Bronchial epithelial cell (primary cell): Measurements from ENCODE around the gene RADIL. TPM values are rescaled to one million over a fixed set of nuclear protein-coding genes. Genes with fewer than 3 reads are reported as not detected.
"Not testable (repeated sequence)": the region's sequence is repeated elsewhere in the genome, so short reads cannot be mapped to it uniquely, and the experiment has no call there.

ENCODE experiments used
- DNase-seq: peaks from one replicate; pipeline ENCODE4 v3.0.0-alpha.2; 2010; ENCODE audit warnings: low read depth
- FAIRE-seq: peaks from 2 replicates; lab custom pipeline; 2011; peaks lifted over from hg19 to GRCh38; lab: Jason Lieb, UNC
- H3K27me3 ChIP-seq: 2 replicates; pipeline ENCODE4 v1.5.1; 2011; ENCODE audit warnings: low read length; ENCODE audit not compliant: control insufficient read depth, insufficient read depth
- H3K36me3 ChIP-seq: 2 replicates; pipeline ENCODE4 v1.5.1; 2011; ENCODE audit warnings: low read length; ENCODE audit not compliant: control insufficient read depth, insufficient read depth
- H3K4me3 ChIP-seq: 2 replicates; pipeline ENCODE4 v1.5.1; 2011; ENCODE audit warnings: mild to moderate bottlenecking, low read depth, low read length, control low read depth
- CTCF ChIP-seq: IDR thresholded peaks from 2 replicates; pipeline ENCODE4 v1.5.1; 2011; ENCODE audit warnings: mild to moderate bottlenecking, moderate library complexity, low read length, control low read depth, inconsistent platforms; ENCODE audit not compliant: insufficient read depth, severe bottlenecking
- total RNA-seq: library from RNA; depleted of rRNA; stranded (reverse); fragments of >200 nt; gene quantifications from 2 replicates; pipeline ENCODE4 v1.2.1, GENCODE V29; 2014

Gene RADIL
- total RNA-seq, 1 donor from 2014 or later = under 0.01 TPM

DNA sequence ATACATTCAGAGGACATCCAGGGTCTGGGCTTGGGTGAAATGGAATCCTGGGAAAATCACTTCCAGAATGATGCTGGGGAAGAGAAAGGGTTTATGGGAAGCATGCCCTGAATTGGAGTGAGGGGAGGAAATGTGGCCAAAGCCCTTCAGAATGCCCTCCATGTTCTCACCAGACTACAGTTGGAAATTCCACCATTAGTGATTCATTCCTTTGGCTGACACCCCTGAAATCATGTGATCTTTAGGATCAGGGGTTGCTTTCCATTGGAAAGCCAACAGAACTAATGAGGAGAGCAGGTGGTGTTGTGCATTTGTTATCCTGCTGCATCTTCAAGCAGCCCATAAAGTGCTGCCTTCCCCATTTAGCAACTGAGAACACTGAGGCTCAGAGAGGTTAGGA lies 20.8 kb upstream of the RADIL start:
- FAIRE-seq (no peak), DNase-seq (no peak)
- Histone ChIP-seq H3K4me3 (no peak overlapping the region), H3K27me3 (no peaks in the 10 kb centered on the region), H3K36me3 (no peaks in the 10 kb centered on the region)
- TF ChIP-seq CTCF = no peak

GRCh38 chr7:4895766-4896165 lies 12.2 kb upstream of the RADIL start:
- DNase-seq (no peak), FAIRE-seq (no peak)
- no peak overlapping the region for H3K4me3 ChIP-seq
- no peaks in the 10 kb centered on the region for H3K36me3 ChIP-seq
- TF ChIP-seq CTCF = no peak
- H3K27me3 ChIP-seq = no peaks in the 10 kb centered on the region

DNA sequence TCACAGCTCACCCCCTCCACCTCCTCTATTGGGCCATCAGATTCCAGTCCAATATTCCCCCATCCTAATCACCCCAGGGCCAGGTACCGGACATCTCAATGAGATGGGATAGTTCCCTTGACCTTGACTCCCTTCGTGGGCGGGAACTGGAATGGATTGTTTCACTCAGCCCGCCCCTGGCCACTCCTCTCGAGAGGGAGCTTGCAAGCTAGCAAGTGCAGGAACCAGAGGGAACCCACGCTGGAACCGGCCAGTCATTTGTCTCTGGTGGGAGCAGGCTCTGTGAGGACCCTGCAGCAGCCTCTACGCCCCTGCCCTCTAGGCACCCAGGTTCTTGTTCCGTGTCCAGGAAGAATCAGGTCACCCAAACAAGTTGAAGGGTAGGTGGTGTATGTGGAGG lies 11.0 kb upstream of the RADIL start:
- Histone ChIP-seq H3K27me3 (no peaks in the 10 kb centered on the region), H3K4me3 (no peak overlapping the region), H3K36me3 (no peaks in the 10 kb centered on the region)
- no peak for FAIRE-seq
- TF ChIP-seq CTCF = no peak
- no peak for DNase-seq

GRCh38 chr7:4893929-4894475 lies 10.5 kb upstream of the RADIL start:
- DNase-seq (no peak), FAIRE-seq (no peak)
- Histone ChIP-seq H3K27me3 (no peaks in the 10 kb centered on the region), H3K36me3 (no peaks in the 10 kb centered on the region), H3K4me3 (no peak overlapping the region)
- TF ChIP-seq CTCF = no peak

DNA sequence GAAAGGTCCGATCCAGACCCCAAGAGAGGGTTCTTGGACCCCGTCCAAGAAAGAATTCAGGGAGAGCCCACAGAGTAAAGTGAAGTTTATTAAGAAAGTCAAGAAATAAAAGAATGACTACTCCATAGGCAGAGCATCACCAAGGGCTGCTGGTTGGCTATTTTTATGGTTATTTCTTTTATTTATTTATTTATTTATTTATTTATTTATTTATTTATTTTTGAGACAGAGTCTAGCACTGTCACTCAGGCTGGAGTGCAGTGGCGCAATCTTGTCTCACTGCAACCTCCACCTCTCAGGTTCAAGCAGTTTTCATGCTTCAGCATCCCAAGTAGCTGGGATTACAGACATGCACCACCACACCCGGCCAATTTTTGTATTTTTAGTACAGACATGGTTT lies 9.7 kb upstream of the RADIL start:
- H3K27me3 ChIP-seq, H3K4me3 ChIP-seq, FAIRE-seq, H3K36me3 ChIP-seq, DNase-seq: not testable (repeated sequence)

DNA sequence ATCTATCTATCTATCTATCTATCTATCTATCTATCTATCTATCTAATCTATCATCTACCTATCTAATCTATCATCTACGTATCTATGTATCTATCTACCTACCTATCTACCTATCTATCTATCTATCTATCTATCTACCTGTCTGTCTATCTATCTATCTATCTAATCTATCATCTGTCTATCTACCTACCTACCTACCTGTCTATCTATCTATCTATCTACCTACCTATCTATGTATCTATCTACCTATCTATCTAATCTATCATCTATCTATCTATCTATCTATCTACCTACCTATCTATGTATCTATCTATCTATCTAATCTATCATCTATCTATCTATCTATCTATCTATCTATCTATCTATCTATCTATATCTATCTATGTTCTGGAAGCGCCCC lies 8.0 kb upstream of the RADIL start:
- not testable (repeated sequence) for FAIRE-seq, DNase-seq, H3K4me3 ChIP-seq, H3K27me3 ChIP-seq, H3K36me3 ChIP-seq

DNA sequence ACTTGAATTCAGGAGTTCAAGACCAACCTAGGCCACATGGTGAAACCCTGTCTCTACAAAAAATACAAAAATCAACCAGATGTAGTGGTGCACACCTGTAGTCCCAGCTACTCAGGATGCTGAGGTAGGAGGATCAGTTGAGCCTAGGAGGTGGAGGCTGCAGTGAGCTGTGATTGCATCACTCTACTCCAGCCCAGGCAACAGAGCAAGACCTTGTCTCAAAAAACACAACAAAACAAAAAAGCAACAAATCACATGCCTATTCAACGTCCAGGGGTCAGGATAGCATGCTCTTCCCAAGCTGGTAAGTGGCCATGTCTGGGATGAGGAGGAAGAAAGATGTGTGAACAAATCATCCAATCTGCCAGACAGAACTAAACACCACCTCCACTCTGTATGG lies 6.2 kb upstream of the RADIL start:
- TF ChIP-seq CTCF = no peak
- Histone ChIP-seq H3K27me3 (no peaks in the 10 kb centered on the region), H3K36me3 (no peaks in the 10 kb centered on the region), H3K4me3 (no peak overlapping the region)
- no peak for FAIRE-seq
- no peak for DNase-seq
